Left hindlimb (tissue), 1 donor: ENCODE data around the gene MAPKAPK5.
A peak's percentile ranks its signal among the peaks of the same experiment; 100 is the strongest.
"Not testable (repeated sequence)": the region's sequence is repeated elsewhere in the genome, so short reads cannot be mapped to it uniquely, and the experiment has no call there.

Experiments
- DNase-seq: peaks from one replicate; pipeline ENCODE4 v3.0.0-alpha.2; 2018

MAPKAPK5 gene, protein sequence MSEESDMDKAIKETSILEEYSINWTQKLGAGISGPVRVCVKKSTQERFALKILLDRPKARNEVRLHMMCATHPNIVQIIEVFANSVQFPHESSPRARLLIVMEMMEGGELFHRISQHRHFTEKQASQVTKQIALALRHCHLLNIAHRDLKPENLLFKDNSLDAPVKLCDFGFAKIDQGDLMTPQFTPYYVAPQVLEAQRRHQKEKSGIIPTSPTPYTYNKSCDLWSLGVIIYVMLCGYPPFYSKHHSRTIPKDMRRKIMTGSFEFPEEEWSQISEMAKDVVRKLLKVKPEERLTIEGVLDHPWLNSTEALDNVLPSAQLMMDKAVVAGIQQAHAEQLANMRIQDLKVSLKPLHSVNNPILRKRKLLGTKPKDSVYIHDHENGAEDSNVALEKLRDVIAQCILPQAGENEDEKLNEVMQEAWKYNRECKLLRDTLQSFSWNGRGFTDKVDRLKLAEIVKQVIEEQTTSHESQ

DNA sequence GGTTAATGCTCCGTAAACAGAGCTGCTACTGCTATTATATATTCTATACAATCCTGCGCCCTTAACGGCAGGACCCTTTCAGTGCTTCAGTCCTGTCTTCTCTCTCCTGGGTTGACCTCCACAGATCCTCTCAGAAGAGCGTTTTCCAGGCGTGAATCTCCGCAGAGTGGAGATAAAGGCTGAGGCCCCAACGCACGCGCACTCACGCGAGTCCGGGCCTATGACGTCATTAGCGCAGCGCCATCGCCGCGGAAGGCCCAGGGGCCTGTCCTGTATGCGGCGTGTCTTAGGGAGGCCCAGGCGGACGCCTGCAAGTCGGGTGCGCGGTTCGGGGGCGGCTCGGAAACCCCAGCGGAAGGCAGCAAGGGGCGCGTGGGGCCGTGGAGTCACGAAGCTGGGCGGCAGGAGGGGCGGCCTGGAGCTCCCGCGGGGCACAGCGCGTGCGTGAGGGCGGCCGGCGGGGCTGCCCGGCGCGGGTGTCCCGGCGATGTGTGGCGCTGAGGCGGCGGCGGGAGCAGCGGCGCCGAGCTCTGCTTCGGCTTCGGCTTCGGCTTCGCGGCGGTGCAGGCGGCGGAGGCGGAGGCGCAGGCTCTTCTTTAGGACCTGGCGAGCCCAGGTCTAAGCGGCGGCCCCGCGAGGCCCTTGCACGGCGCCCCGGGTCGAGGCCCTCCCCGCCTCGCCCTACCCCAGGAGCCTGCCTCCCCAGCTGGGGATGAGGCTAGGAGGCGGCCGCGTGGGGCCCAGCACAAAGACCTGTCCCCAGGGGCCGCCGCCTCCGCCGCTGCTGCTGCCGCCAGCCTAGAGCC lies at the start of gene MAPKAPK5:
TSS of gene MAPKAPK5 (plus strand) at position 479 of the 806 bp plus-strand sequence. CDS start 506 bp downstream, outside the sequence.
- DNase-seq = peak; percentile 95

DNA sequence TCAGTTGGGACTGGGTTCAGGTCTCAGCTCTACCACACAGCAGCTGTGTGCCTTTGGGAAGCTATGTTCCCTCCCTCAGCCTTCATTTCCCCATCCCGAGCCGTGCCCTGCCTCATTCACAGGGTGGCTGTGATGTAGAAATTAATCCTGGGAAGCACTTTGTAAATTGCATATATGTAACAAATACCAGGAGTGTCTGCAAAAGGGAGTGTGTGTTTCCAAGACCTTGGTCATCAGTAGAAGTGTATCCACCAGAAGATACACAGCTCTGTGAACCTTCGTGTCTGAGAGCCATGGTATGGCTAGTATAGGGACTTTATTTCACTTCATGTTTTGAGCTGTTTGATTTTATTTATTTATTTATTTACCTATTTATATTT lies 49.2 kb upstream of the MAPKAPK5 start:
- no peak for DNase-seq

DNA sequence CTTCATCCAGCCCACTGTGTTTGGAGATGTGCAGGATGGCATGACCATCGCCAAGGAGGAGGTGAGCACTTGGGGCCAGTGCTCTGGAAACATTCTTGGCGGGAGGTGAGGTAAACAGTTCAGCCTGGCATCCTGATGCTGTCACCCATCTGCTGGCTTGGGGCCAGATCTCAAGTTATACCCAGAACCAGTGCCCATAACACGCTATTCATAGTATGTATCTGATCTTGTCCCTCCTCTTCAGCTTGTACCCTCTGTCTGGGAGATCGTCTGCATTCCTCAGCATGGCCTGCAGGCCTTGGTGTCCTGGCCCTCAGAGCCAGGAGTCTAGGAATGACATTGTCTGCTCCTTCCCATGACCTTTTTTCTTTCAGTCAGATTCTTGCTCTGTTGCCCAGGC lies 43.8 kb upstream of the MAPKAPK5 start:
- no peak for DNase-seq

- no peak for DNase-seq
These were observed 42.3 kb upstream of the MAPKAPK5 start for GRCh38 chr12:111799758-111800157.

DNA sequence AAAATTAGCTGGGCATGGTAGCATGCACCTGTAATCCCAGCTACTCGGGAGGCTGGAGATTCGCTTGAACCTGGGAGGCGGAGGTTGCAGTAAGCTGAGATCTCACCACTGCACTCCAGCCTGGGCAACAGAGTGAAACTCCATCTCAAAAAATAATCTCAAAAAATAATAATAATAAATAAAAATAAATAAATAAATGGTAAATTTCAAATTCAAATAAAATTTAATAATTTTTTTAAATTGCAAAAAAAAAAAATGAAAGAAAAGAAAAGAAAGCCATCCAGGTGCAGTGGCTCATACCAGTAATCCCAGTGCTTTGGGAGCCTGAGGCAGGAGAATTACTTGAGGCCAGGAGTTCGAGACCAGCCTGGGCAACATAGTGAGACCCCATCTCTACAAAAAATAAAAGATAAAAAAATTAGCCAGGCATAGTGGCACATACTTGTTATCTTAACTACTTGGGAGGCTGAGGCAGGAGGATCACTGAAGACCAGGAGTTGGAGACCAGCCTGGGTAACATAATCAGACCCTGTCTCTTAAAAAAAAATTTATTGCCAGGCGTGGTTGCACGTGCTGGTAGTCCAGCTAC lies 38.9 kb upstream of the MAPKAPK5 start:
- DNase-seq = no peak

DNA sequence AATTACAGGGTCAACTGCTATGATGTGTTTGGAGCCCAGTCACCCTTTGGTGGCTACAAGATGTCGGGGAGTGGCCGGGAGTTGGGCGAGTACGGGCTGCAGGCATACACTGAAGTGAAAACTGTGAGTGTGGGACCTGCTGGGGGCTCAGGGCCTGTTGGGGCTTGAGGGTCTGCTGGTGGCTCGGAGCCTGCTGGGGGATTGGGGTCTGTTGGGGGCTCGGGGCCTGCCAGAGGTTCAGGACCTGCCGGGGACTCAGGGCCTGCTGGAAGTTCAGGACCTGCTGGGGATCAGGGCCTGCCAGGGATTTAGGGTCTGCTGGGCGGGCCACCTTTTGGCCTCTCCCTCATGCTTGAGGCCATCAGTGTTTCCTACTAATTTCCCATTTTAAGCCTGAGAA lies 38.2 kb upstream of the MAPKAPK5 start:
- DNase-seq = no peak

GRCh38 chr12:111806304-111806703 lies 35.7 kb upstream of the MAPKAPK5 start:
- no peak for DNase-seq

- no peak for DNase-seq
These were observed 34.8 kb upstream of the MAPKAPK5 start for GRCh38 chr12:111807232-111807631.

DNA sequence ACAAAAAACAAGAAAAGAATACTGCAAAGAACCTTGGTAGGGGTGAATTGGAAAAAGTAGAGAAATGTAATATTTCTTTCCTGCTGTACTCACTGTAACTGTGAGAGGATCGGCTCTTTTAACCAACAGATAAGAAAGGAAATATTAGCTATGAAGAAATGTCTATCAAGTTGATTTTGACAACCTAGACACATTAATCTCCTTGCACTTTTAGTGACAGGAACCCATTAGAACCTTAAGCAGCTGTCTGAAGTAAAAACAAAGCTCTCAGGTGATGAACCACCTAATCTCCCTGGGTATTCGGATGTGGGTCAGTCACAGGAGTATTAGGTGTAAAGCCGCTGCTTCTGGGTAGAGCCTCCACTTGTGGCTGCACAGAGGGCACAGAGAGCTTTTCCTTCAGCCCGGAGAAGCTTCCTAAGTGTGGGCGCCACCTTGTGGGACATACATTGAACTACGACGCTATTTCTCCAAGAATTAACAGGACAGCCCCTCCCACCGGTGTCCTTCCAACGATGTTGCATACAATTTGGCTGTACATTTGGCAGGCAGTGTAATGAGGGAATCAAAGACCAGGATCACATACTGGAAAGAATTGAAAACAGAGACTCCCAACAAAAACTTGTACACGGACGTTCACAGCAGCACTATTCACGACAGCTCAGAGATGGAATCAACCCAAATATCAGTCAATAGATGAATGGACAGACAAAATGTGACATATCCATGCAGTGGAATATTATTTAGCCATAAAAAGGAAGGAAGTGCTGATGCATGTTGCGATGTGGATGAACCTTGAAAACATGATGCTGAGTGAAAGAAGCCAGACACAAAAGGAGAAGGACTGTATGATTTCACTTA lies 28.9 kb upstream of the MAPKAPK5 start:
- peak; percentile 76 for DNase-seq

DNA sequence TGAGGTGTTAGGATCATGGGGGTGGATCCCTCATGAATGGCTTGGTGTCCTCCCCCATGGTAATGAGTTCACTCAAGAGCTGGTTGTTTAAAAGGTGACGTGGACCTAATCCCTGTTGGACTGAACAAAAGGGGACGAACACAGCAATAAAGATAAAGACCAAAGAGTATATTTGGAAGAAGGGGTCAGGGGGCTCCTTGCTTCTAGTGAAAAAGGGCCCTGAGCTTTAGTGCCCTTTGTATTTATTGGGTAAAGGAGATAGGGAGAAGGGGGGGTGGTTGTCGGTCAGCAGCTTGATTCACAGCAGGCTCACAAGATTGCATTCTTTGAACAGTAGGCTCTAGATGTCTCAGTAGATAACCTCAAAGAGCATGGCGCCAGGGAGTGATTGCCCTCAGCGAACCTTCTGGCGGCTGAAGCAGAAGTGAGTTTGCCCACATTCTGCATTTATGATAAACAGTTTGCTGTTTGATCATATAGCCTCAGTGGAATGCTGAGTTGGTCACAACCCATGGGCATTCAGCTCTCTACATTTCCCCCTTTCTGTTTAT lies 25.9 kb upstream of the MAPKAPK5 start:
- no peak for DNase-seq

DNA sequence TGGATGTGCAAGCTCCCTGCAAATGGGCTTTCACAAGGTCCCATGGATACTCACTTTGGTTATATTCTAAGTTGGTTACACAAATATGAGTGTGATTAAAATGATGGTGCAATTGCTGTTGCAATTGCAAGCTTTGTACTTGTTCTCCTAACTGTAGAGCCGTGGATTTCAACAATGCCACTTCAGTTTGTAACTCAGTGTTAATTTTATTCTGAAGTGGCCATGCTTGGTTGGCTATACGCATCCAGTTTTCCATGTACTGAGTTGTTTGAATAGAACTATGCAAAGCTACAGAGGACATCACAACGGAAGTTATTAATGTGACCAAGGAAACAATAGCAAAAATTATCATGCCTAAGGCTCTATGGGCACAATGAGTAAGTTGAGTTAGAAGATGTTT lies 25.1 kb upstream of the MAPKAPK5 start:
- not testable (repeated sequence) for DNase-seq

DNA sequence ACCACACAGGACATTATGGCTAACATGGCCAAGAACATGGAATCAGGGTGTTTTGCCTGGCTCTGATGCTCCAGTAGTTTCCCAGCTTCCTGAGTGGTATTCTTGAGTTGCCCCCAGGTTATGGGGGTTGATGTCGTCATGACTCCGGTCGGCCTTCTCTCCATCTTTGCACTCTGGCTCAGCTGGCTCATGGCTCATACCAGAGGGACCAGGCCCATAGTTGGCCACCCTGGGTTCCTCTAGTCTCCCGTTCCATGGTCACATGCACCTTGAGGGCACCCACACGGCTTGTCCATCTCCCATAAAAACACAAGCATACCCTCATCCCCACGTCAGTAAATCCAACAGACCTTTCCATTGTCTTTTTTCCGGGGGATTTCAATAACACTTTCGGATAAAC lies 23.7 kb upstream of the MAPKAPK5 start:
- DNase-seq = no peak

GRCh38 chr12:111819191-111820158 lies 22.6 kb upstream of the MAPKAPK5 start:
- DNase-seq = no peak

- DNase-seq = not testable (repeated sequence)
These were observed 21.2 kb upstream of the MAPKAPK5 start for GRCh38 chr12:111820828-111821227.

- DNase-seq = no peak
These were observed 19.1 kb upstream of the MAPKAPK5 start for GRCh38 chr12:111822886-111823285.

- no peak for DNase-seq
These were observed 18.1 kb upstream of the MAPKAPK5 start for GRCh38 chr12:111823891-111824290.

GRCh38 chr12:111824312-111824711 lies 17.7 kb upstream of the MAPKAPK5 start:
- DNase-seq = not testable (repeated sequence)

DNA sequence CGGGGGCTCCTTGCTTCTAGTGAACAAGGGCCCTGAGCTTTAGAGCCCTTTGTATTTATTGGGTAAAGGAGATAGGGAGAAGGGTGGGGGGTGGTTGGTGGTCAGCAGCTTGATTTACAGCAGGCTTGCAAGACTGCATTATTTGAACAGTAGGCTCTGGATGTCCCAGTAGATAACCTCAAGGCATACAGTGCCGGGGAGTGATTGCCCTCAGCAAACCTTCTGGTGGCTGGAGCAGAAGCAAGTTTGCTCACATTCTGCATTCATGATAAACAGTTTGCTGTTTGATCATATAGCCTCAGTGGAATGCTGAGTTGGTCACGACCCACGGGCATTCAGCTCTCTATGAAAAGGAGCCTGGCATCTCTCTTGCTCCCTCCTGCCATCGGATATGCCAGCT lies 16.5 kb upstream of the MAPKAPK5 start:
- no peak for DNase-seq

GRCh38 chr12:111826316-111826715 lies 15.7 kb upstream of the MAPKAPK5 start:
- DNase-seq = no peak

DNA sequence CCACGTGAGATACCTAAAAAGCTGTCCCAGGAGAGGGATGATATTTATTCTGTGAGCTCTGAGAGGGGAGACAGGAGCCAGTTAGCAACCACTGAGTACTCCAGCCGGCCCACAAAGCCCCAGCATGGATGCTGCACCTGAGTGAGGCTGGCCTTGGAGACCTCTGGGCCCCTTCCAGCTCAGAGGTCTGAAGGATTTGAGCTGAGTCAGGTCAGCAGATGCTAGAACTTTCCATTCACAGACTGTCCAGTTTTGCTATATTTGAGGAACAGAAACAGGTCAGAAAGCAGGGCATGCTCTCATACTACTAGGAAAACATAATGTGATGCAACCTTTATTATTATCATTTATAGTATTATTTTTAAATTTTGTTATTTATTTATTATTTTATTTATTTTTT lies 15.0 kb upstream of the MAPKAPK5 start:
- DNase-seq = no peak

DNA sequence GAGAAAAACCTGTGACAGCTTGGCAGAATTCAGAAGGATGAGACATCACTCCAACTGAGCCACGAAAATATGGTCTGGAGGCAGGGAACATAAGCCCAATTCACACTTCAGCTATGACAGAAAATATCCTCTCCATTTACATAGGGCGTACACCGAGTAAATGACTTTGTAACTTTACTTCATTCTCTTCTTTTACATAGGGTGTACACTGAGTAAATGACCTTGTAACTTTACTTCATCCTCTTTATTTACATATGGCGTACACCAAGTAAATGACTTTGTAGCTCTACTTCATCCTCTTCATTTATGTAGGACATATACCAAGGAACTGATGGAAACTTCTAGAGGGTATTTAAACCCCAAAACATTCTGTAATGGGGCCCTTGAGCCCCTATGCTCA lies 14.1 kb upstream of the MAPKAPK5 start:
- no peak for DNase-seq
